HEK293T (cell line): ENCODE data around the gene EXOSC7.

Experiments used
- BHLHE40 ChIP-seq: fragments of 450-650 bp; IDR thresholded peaks from 2 replicates; pipeline ENCODE4 v1.6.1; 2016; ENCODE audit warnings: mild to moderate bottlenecking, moderate library complexity, borderline replicate concordance
- ELF4 ChIP-seq: fragments of 450-650 bp; IDR thresholded peaks from 2 replicates; pipeline ENCODE4 v1.6.1; 2017; ENCODE audit warnings: antibody characterized with exemption
- FOXK2 ChIP-seq: fragments of 450-650 bp; IDR thresholded peaks from 2 replicates; pipeline ENCODE4 v1.6.1; 2016; ENCODE audit warnings: mild to moderate bottlenecking
- FOXM1 ChIP-seq: fragments of 450-650 bp; IDR thresholded peaks from 2 replicates; pipeline ENCODE4 v1.6.1; 2017; ENCODE audit warnings: mild to moderate bottlenecking, borderline replicate concordance
- L3MBTL2 ChIP-seq: fragments of 450-650 bp; conservative IDR thresholded peaks from 2 replicates; pipeline ENCODE4 v1.6.1; 2016; ENCODE audit warnings: mild to moderate bottlenecking
- SP1 ChIP-seq: fragments of 450-650 bp; IDR thresholded peaks from 2 replicates; pipeline ENCODE4 v1.6.1; 2017

DNA sequence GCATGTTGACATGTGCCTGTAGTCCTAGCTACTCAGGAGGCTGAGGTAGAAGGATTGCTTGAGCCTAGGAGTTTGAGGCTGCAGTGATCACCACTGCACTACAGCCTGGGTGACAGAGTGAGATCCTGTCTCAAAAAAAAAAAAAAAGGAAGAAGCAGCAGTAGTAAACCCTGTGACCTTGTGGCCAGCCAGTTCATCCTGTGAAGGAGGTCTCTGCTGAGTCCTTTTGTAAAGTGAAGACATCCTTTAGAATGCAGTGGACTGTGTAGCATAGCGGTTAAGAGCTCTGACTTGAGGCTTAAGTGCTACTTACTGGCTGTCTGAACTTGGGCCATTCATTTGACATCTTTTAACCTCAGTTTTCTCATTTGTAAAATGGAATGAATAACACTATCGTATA, 8.3 kb downstream of the EXOSC7 start:
- no peak for TF ChIP-seq FOXM1
- no peak for TF ChIP-seq BHLHE40
- TF ChIP-seq L3MBTL2, result no peak
- TF ChIP-seq FOXK2, result no peak
- no peak for TF ChIP-seq SP1
- TF ChIP-seq ELF4, result no peak
